GM18519 (cell line): ENCODE results near the gene MED26.
"Not testable (repeated sequence)": the region's sequence is repeated elsewhere in the genome, so short reads cannot be mapped to it uniquely, and the experiment has no call there.

Experiments used
- ATAC-seq: cut with Tn5 transposase; IDR thresholded peaks from one replicate; pipeline ENCODE4 v1.9.1; 2021; ENCODE audit warnings: mild to moderate bottlenecking, moderate library complexity; ENCODE audit not compliant: unreplicated experiment, low FRiP score

Gene MED26

DNA sequence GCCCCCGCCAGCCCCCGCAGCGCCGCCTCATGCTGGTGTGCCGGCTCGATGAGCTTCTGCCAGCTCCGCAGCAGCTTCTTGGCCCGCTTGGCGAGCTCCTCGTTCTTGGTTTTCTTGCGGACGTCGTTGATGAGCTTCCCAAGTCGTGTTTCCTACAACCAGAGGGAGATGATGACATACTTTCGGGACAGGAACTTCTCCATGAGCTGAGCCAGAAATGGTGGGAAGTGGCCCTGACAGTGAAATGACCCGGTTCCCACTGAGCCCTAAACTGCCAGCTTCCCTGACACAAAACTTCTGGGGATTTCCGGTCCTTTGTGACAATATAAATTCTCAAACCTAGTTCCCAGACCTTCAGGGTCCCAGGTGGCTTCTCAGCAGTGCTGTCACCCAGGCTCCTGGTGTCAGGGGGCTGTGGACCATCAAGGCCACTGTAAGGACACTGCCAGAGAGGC, 50.4 kb downstream of the MED26 start:
- no peak for ATAC-seq

DNA sequence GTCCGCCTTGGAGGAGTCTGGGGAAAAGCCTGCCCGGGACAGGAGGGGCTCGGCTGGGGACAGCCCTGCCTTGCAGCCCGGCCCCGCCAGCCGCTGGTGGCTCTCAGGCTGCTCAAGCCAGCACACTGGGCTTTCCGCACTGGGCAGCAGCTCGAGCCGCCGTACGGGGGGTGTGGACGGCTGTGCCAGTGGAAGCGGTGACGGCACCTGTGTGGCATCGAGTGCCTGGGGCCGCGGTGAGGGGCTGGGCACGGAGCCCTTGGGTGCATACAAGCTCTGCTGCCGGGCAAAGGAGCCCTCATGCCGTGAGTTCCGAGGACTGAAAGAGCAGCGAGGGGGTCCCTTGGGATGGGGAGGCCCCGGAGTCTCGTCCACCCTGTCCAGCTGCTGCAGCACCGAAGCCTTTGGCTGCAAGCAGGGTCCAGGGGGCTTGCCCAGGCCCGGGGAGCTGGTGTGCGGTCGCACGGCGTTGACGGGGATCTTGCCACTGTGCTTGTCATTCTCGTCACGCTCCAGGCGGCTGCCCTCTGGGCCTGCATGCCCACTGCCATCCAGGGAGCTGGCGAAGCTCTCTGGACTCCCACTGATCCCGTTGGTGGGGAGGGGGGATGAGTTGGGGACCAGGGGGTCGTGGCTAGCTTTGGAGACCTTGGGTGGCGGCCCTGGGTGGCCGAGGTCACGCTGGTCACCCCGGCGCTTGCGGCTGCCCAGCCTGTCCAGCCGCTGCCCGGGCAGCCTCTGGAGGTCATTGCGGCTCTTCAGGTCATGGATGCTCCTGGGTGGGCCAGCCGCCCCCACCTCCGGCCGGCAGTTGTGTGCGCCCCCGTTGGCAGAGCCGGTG, 51.1 kb downstream of the MED26 start:
- ATAC-seq = no peak

DNA sequence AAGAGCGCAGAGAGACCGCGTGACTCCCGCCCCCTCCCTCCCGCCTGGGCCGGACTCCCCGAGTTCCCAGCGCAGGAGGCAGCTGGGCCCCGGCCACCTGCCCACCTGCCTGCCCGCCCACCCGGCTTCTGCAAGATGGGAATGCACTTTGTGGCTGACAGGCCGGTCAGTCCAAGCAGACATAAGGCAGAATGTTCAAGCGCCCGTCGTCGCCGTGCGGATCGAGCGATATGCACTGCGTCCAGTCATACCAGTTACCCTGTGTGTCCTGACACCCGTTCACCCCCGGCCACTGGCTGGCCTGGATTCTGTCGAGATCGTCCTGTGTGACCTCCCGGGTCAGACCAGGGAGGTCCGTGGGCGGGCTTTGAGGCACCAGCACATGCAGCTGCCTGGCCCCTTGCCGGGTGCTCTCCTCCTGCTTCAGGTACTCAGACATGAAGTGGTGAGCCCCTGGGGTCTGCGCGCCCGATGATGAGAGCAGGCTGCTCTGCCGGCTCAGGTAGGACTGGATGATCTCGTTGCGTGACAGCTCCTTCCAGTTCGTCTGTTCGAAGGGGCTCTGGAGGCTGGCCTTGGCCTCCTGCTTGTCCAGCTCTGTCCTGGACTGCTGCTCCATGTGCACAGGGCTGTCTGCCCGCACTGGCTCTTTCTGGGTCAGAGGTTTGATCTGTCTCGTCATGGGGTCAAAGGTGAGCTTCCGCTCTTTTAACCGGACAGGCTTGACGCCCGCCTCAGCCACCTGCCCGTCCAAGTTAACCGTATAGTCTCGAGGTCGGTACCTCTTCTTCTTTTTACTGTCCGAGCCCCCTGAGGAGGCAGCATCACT, 51.9 kb downstream of the MED26 start:
- no peak for ATAC-seq

DNA sequence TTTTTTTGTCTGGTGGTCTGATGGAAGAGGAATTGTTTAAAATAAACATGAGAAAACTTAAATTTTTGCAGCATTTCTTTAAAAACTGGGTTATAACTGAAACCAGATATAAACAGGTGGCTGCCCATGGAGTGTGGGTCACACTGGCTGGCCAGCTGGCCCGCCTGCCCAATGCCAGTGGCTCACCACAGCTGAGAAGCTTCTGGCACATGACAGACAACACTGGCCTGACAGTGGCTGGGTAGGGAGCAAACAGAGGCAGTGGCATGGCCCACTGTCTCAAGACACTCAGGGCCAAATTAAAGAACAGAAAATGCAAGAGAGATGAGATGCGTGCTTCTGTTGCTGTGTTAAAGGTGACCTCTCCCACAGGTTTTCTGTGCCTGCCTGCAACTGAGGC, 52.7 kb downstream of the MED26 start:
- no peak for ATAC-seq

DNA sequence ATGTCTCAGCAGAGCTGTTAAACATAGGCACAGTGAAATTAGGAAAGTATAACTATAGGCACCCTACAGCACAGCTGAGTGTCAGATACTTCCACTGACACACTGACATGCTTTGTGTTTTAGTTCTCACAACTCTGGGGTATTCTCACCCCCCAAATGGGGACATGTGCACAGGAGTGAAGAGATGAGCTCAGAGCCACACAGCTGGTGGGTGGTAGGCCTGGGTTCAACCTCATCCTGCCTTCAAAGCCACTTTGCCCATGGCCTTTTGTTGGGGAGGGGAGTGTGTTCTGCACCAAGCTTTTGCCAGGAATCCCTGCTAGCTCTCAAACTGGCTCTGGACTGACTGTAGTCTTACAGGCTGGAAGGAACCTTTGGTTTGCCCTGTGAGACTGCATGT, 54.1 kb downstream of the MED26 start:
- ATAC-seq = no peak

DNA sequence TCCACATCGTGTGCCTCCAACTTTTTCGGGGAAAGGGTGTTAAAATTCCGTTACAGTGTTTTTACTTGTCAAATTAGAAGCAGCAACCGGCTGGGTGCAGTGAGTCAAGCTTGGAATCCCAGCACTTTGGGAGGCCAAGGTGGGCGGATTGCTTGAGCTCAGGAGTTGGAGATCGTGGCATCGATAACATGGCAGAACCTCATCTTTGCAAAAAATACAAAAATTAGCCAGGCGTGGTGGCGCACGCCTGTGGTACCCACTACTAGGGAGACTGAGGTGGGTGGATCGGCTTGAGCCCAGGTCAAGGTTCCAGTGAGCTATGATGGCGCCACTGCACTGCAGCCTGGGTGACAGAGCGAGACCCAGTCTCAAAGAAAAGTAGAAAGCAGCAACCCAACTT, 54.7 kb downstream of the MED26 start:
- ATAC-seq = no peak

DNA sequence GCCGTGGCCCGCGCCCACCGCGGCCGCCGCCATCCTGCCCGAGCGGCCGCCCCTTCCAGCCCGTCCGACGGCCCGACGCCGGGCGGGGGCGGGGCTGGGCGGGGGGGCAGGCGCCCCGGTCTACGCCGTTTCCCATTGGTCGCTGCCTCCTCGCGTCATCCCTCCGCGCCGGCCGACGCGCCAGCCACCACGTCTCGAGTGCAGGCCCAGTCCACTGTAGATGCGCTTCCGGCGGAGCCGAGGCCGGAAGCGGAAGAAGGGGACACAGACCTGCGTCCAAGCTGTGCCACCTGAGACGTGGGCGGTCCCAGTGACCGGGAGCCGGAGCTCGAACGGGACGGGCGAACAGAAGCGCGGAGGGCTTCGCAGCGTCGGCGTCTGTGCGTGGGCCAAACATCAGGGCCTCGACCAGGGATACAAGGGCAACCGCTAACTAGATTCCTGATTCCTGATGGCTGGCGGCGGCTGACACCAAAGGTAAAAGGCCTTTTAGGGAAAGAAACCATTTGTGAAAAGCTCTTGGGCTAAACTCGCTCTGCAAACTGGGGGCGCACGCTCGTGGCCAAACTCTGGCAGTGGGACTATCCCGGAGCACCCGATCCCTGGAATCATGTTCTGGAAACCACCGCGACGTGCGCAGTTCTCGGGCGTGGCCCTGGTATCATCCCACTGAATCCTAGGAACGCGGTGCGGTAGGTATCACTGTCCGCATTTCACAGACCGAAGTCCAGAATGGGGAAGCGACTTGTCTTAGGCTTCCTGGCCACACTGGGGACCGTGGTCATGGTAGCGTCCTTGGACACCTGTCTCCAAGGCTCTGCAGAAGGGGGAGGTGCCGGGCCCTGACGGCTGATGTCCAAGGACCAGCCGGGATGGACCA, 55.4 kb downstream of the MED26 start, which contains the start of gene SLC35E1:
Gene SLC35E1 (minus strand): TSS at position 84 of the 880 bp plus-strand sequence. CDS start 51 bp downstream, at position 33.
- ATAC-seq = peak; percentile 73

DNA sequence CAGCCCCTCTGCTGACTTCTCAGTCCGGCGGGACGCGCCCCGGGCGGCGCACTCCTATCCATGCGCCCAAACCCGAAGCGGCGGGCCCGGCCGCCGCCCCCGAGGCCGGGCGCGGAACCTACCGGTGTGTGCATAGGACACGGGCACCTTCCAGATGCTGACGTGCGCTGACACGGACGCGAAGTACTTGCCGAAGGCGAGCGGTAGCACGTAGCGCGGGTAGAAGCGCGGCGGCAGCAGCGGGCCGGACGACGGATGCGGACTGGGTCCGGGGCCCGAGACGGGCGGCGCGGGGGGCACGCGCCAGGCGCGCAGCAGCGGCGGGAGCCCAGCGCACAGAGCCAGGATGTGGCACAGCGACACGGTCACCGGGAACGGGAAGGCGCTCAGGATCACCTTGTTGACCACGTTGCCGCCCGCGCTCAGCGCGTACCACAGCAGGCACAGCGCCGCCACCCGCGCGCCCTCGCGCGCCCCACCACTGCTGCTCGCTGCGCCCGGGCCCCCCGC, 56.1 kb downstream of the MED26 start:
- peak; percentile 20 for ATAC-seq

DNA sequence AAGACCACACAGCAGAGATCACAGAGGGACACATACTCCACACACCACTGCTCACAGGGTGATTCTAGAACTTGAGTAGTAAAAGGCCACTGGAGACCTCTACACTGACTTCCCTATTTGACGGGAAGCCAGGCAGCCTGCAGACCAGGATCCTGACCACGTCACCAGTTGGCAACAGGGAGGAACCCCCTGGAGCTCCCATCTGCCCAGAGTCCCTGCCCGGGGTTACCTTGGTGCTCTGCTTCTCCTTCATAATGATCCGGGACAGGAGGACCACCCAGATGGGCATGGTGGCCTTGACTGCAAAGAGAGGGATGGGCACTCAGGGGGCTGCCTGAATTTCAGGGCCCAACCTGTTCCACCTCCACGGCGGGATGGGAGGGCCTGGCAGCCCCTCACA, 56.7 kb downstream of the MED26 start:
- no peak for ATAC-seq

DNA sequence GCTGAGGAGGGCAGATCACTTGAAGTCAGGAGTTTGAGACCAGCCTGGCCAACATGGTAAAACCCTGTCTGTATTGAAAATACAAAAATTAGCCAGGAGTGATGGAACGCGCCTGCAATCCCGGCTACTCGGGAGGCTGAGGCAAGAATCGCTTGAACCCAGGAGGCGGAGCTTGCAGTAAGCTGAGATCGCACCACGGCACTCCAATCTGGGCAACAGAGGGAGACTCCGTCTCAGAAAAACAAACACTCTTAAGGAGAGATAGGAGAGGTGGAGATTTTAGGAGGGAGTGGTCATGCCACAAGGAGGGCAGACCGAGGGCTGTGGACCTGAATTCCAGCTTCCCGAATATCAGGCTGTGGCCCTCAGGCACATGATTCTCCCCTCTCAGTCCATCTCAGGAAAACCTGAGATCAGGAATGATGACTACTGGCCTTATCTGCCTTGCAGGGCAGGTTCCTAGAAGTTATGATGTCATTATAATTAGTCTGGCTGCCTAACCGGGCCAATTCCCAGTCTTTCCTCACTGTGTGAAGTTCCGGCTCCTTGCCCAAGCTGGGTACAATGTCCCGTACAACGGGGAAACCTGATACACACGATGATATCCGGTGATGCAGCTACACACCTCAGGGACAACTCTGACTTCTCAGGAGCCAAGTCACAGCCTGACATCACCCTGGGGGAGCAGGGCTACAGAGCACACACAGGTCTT, 58.2 kb downstream of the MED26 start:
- ATAC-seq = no peak

DNA sequence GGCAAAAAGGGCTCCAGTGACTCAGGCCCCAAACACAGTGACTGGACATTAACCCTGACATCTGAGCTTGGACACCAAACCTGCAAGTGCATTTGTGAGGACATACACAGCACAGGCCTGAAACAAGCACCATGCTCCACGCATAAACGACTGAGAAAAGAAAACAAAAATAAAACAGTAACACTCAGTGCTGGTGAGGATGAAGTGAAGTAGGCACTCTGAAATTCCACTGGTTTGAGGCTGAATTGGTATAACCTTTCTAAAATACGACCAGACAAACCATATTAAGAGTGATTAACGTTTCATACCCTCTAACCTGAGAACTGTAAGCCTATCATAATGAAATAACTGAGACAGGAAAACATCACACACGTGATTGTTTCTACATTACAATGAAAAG, 61.3 kb downstream of the MED26 start:
- no peak for ATAC-seq

DNA sequence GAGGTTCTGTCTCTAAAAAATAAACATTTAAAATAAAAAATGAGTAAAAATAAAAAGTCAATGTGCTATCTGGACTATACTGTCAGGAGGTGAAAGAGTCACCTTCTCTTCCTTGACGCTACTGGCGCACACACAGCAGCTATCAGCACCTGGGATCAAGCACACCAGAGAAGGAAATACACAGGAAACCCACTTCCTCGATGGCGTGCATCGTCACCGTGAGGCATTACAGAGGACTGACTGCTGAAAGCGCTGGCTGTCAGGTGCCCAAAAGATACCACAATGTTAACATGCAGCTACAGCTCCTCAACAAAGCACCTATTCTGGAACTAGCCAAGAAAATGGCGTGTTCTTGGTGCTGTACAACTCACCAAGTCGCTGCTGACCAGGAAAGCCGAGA, 61.8 kb downstream of the MED26 start:
- ATAC-seq = no peak

DNA sequence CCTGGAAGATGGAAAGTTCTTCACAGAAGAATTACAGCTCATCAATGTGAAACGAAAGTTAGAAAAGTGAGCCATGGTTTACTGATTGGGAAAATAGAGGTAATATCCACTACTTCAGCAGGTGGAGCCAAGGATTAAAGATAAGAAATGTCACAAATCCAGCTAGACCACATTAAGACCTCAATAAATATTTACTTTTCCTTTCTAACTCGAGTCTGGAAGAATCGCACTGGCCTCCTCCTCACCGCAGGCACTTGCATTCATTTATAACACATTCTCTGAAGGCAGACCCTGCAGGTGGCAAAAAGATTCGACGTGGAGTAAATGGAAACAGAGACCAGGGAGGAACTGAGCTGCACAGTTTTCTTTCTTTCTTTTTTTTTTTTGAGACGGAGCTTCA, 63.2 kb downstream of the MED26 start:
- no peak for ATAC-seq

DNA sequence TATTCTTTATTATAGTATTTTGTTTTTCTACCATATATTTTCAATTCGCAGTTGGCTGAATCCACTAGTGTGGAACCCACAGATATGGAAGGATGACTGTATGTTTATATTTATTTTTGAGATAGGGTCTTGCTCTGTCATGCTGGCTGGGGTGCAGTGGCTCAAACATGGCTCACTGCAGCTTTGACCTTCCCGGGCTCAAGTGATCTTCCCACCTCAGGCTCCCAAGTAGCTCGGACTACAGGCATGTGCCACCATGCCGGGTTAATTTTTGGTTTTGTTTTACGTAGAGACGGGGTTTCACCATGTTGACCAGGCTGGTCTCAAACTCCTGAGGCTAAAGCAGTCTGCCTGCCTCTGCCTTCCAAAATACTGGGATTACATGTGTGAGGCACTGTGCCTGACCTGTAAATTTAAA, 65.4 kb downstream of the MED26 start:
- ATAC-seq = no peak

DNA sequence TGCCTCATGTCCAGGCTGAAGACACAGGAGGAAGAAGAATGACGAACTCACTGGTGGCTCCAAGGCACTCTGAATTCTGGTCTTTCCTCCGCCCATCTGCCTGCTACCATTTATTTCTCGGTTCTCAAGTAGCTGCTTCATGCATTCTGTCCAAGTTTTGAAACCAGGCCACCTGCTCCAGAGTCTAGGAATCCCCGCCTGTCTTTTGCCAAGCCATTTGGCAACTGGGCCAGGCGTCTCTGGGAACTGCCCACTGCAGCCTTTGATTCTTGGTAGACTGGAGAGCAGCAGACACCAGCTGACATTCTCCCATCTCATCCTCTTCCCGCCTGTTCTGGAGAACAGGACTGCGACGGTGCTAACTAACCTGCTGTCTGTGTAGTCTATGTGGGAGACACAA, 66.6 kb downstream of the MED26 start:
- no peak for ATAC-seq

DNA sequence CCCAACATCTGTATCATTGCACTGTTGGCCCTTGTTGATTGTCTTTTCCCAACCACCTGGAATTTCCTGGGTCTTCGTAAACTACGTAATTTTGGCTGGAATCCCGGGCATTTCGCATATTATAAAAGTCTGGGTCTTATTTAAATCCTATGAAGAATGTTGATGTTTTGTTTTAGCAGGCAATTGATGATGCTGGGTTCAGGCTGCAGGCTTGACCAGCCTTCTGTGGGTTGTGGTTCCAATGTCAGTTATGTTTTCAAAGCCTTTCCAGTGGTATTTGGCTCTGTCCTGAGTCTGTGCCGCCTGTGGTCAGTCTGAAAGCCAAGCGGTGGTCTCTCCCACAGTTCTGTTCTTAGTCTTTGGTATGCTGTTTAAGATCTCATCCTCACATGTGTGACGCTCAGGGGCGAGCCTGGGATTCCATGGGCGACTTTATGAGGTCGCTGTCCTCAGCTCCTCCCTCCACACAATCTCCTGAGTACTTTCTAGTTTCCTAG, 68.2 kb downstream of the MED26 start:
- no peak for ATAC-seq

DNA sequence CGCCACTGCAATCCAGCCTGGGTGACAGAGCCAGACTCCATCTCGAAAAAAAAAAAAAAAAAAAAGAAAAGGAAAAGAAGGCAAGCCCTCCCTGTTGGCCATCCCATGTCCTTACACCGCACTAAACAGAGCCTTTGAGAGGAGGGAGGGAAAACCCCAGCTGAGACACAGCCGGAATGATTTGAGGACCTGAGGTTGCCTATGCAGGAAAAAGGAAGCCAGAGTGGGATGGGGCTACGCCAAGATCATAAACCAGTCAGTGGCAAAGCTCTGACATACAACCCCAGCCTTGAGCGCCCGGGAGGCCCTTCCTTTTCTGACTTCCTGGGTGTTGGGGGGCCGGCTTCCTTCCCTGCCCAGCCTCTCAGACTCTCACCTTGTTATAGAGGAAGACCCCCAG, 73.2 kb downstream of the MED26 start:
- no peak for ATAC-seq

DNA sequence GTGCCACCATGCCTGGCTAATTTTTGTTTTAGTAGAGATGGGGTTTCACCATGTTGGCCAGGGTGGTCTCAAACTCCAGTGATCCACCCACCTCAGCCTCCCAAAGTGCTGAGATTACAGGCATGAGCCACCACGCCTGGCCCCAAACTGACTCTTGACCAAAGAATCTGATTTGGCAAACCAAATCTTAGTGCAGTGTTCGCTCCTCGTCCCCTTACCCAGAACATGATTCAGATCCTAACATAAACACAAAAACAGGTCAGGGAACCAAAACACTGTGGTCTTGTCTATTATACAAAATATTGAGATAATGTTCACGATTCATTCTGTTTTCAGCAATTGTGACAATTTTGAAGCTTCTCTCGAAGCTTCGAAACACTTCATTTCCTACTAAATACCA, 76.1 kb downstream of the MED26 start:
- not testable (repeated sequence) for ATAC-seq

DNA sequence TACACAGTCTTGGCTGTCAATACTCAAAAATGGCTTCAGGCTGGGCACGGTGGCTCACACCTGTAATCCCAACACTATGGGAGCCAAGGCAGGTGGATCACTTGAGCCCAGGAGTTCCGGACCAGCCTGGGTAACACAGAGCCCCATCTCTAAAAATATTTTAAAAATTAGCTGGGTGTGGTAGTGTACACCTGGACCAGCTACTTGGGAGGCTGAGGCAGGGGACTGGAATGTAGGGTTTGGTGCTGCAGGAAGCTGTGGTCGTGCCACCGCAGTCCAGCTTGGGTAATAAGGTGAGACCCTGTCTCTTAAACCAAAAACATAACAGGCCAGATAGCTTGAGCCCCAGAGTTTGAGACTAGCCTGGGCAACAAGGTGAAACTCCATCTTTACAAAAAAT, 79.0 kb downstream of the MED26 start:
- no peak for ATAC-seq
